Esophagus muscularis mucosa (tissue), 4 donors: ENCODE results near the gene GNPTG. TPM values are rescaled to one million over a fixed set of nuclear protein-coding genes. Genes with fewer than 3 reads are reported as not detected.

Experiments
- DNase-seq: peaks from one replicate; pipeline ENCODE4 v3.0.0-alpha.2; 2017; ENCODE audit errors: extremely low spot score
- H3K27ac ChIP-seq, 4 donors: fragments of 200-600 bp; sonication (generic); replicated peaks in 1 of 4; 1 replicate in 3 of 4; 2 replicates in 1 of 4; pipeline ENCODE4 v1.5.1; 2016 to 2019; ENCODE audit warnings: mild to moderate bottlenecking in 1 of 4
- H3K27me3 ChIP-seq, 4 donors: fragments of 200-600 bp; sonication (generic); one replicate each; pipeline versions ENCODE4 v1.5.1 to v1.6.0; 2016 to 2019
- H3K36me3 ChIP-seq, 4 donors: fragments of 200-600 bp; sonication (generic); one replicate each; pipeline ENCODE4 v1.5.1; 2016 to 2019
- H3K4me1 ChIP-seq, 4 donors: fragments of 200-600 bp; sonication (generic); one replicate each; pipeline ENCODE4 v1.5.1; 2016 to 2019
- H3K4me3 ChIP-seq, 4 donors: fragments of 200-600 bp; sonication (generic); 1 replicate in 2 of 4; 2 replicates in 2 of 4; pipeline ENCODE4 v1.5.1; 2016 to 2019; ENCODE audit warnings: mild to moderate bottlenecking in 4 of 4, moderate library complexity in 1 of 4
- H3K9me3 ChIP-seq, 4 donors: fragments of 200-600 bp; sonication (generic); 1 replicate in 3 of 4; 2 replicates in 1 of 4; pipeline ENCODE4 v1.5.1; 2016 to 2019
- CTCF ChIP-seq, 3 experiments: fragments of 200-600 bp in 2 of 3; fragments of 450-650 bp in 1 of 3; sonication (generic) in 2 of 3; IDR thresholded peaks; one replicate each; pipeline ENCODE4 v1.5.1; 2017 to 2019; ENCODE audit warnings: antibody characterized with exemption in 3 of 3, mild to moderate bottlenecking in 2 of 3, moderate library complexity in 1 of 3
- EP300 ChIP-seq: sonication (generic); formaldehyde crosslinking; IDR thresholded peaks from one replicate; pipeline ENCODE4 v1.6.1; 2017; ENCODE audit warnings: antibody characterized with exemption
- POLR2A ChIP-seq: fragments of 450-650 bp; IDR thresholded peaks from one replicate; pipeline ENCODE4 v1.6.1; 2017; ENCODE audit warnings: antibody characterized with exemption, moderate library complexity, mild to moderate bottlenecking, low read depth
- POLR2AphosphoS5 ChIP-seq, 2 donors: sonication (generic); formaldehyde crosslinking; IDR thresholded peaks; one replicate each; pipeline ENCODE4 v1.6.1; 2017; ENCODE audit warnings: antibody characterized with exemption in 2 of 2
- WGBS: methylation state at CpG from one replicate; pipeline ENCODE4 v1.1.5; 2018; 5-methylcytosine and 5-hydroxymethylcytosine counted together
- intact Hi-C: fragments of 100-400 bp; cut with DNase I; formaldehyde crosslinking; loops from one replicate; pipeline ENCODE4 v1.15.1; 2023
- total RNA-seq, 4 donors: library from RNA; depleted of rRNA; stranded (reverse); fragments of >200 nt; gene quantifications; one replicate each; pipeline versions ENCODE4 v1.1.0 to v1.2.1, GENCODE V29; 2016

Gene GNPTG
- total RNA-seq, 4 donors from 2014 or later: 54.4 to 70.5 (median 61.1) TPM

- Histone ChIP-seq H3K4me1 (peaks cover 16 to 33% (median 27%) of the 10 kb centered on the region in 4 donors), H3K36me3 (peaks cover 13 to 52% (median 31%) of the 10 kb centered on the region in 4 donors), H3K4me3 (no peak overlapping the region), H3K27ac (no peak overlapping the region), H3K9me3 (no peaks in the 10 kb centered on the region), H3K27me3 (no peaks in the 10 kb centered on the region)
- WGBS: 96% methylated on average over 16 of the region's 24 CpGs
- TF ChIP-seq POLR2A: no peak
- TF ChIP-seq EP300: no peak
- TF ChIP-seq POLR2AphosphoS5 (IDR thresholded peaks at IDR 0.05): no peak
- no peak for TF ChIP-seq CTCF (IDR thresholded peaks at IDR 0.05)
- intact Hi-C loops: no loop called here
- no peak for DNase-seq
Observed at GRCh38 chr16:1375298-1375640, 23.5 kb downstream of the GNPTG start.

- H3K9me3 ChIP-seq: no peaks in the 10 kb centered on the region
- no peak overlapping the region for H3K4me3 ChIP-seq
- DNase-seq: no peak
- intact Hi-C loops: no loop called here
- peaks cover 12 to 48% (median 32%) of the 10 kb centered on the region in 4 donors for H3K36me3 ChIP-seq
- 94% methylated on average over 13 of the region's 19 CpGs for WGBS
- no peak overlapping the region for H3K27ac ChIP-seq
- peaks cover 16 to 34% (median 27%) of the 10 kb centered on the region in 4 donors for H3K4me1 ChIP-seq
- no peak for TF ChIP-seq POLR2A
- no peaks in the 10 kb centered on the region for H3K27me3 ChIP-seq
Observed at GRCh38 chr16:1375741-1376410, 24.1 kb downstream of the GNPTG start.

GRCh38 chr16:1377406-1378010, 25.8 kb downstream of the GNPTG start:
- H3K36me3 ChIP-seq: peaks cover 14 to 49% (median 39%) of the 10 kb centered on the region in 4 donors
- intact Hi-C loops: no loop called here

GRCh38 chr16:1378087-1378803, 26.5 kb downstream of the GNPTG start:
- Histone ChIP-seq H3K27me3 (no peaks in the 10 kb centered on the region), H3K36me3 (peaks cover 14 to 54% (median 45%) of the 10 kb centered on the region in 4 donors), H3K4me3 (peak overlapping the region; percentile 55 to 65 (median 61)), H3K9me3 (no peaks in the 10 kb centered on the region), H3K27ac (peak overlapping the region in 2 of 4 donors; percentile 77 to 80), H3K4me1 (peaks cover 16 to 34% (median 27%) of the 10 kb centered on the region in 4 donors)
- DNase-seq: no peak
- WGBS: 80% methylated on average over 1 of the region's 25 CpGs
- intact Hi-C loops: no loop called here
- TF ChIP-seq POLR2A (no peak), CTCF (IDR thresholded peaks at IDR 0.05) (no peak), POLR2AphosphoS5 (IDR thresholded peaks at IDR 0.05) (no peak), EP300 (no peak)

More at GRCh38 chr16:1377406-1378010, 25.8 kb downstream of the GNPTG start:
- Histone ChIP-seq H3K4me1 (peaks cover 16 to 34% (median 27%) of the 10 kb centered on the region in 4 donors), H3K27me3 (no peaks in the 10 kb centered on the region), H3K9me3 (no peaks in the 10 kb centered on the region), H3K4me3 (no peak overlapping the region), H3K27ac (no peak overlapping the region)
- TF ChIP-seq CTCF (IDR thresholded peaks at IDR 0.05): no peak
- TF ChIP-seq EP300: no peak
- no peak for TF ChIP-seq POLR2AphosphoS5 (IDR thresholded peaks at IDR 0.05)
- no peak for TF ChIP-seq POLR2A
- no peak for DNase-seq
- 80% methylated on average over 10 of the region's 10 CpGs for WGBS

GRCh38 chr16:1378804-1379303, 27.1 kb downstream of the GNPTG start:
- WGBS: 0% methylated on average over 3 of the region's 31 CpGs
- Histone ChIP-seq H3K27me3 (no peaks in the 10 kb centered on the region), H3K4me1 (peaks cover 16 to 34% (median 27%) of the 10 kb centered on the region in 4 donors), H3K36me3 (peaks cover 19 to 60% (median 51%) of the 10 kb centered on the region in 4 donors), H3K9me3 (no peaks in the 10 kb centered on the region), H3K27ac (peak overlapping the region; percentile 65 to 80 (median 72)), H3K4me3 (peak overlapping the region; percentile 55 to 65 (median 61))
- TF ChIP-seq CTCF (IDR thresholded peaks at IDR 0.05): no peak
- no peak for TF ChIP-seq POLR2A
- peak; percentile 54 to 66 for TF ChIP-seq POLR2AphosphoS5 (IDR thresholded peaks at IDR 0.05)
- peak; percentile 22 for TF ChIP-seq EP300
- intact Hi-C loops: no loop called here
- peak; percentile 93 for DNase-seq
